ENCODE measurements around the gene ANKRD29. TPM values are rescaled to one million over a fixed set of nuclear protein-coding genes. Genes with fewer than 3 reads are reported as not detected.
A peak's percentile ranks its signal among the peaks of the same experiment; 100 is the strongest.

The ANKRD29 gene
- total and polyA plus RNA-seq, 9 of the 15 experiments (the other 6 are each of a cell fraction or from before 2014, with no cell fraction given) = 0.36 TPM; not detected in 8

GRCh38 chr18:23701544-23702064, 38.9 kb upstream of the ANKRD29 start:
- FAIRE-seq = no peak
- TF ChIP-seq, protein P1, sequence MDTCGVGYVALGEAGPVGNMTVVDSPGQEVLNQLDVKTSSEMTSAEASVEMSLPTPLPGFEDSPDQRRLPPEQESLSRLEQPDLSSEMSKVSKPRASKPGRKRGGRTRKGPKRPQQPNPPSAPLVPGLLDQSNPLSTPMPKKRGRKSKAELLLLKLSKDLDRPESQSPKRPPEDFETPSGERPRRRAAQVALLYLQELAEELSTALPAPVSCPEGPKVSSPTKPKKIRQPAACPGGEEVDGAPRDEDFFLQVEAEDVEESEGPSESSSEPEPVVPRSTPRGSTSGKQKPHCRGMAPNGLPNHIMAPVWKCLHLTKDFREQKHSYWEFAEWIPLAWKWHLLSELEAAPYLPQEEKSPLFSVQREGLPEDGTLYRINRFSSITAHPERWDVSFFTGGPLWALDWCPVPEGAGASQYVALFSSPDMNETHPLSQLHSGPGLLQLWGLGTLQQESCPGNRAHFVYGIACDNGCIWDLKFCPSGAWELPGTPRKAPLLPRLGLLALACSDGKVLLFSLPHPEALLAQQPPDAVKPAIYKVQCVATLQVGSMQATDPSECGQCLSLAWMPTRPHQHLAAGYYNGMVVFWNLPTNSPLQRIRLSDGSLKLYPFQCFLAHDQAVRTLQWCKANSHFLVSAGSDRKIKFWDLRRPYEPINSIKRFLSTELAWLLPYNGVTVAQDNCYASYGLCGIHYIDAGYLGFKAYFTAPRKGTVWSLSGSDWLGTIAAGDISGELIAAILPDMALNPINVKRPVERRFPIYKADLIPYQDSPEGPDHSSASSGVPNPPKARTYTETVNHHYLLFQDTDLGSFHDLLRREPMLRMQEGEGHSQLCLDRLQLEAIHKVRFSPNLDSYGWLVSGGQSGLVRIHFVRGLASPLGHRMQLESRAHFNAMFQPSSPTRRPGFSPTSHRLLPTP (IDR thresholded peaks at IDR 0.05; ENCODE audit: borderline replicate concordance, extremely low read depth, insufficient read length) = no peak
- TF ChIP-seq SLC30A9 (CRISPR knock-in tag; IDR thresholded peaks at IDR 0.05) (no peak), ZNF717 (CRISPR knock-in tag; IDR thresholded peaks at IDR 0.05) (no peak), GABPB2 (CRISPR knock-in tag; conservative IDR thresholded peaks at IDR 0.05) (no peak), RBM17 (IDR thresholded peaks at IDR 0.05; ENCODE audit: borderline replicate concordance, low read depth, low read length) (no peak), NFIX (CRISPR knock-in tag; IDR thresholded peaks at IDR 0.05; ENCODE audit: low read depth) (no peak), CREB1 (IDR thresholded peaks at IDR 0.05) (no peak), CREB1 (CRISPR knock-in tag; IDR thresholded peaks at IDR 0.05) (no peak), ARHGAP35 (IDR thresholded peaks at IDR 0.05; ENCODE audit: partially characterized antibody) (no peak), JUN (IDR thresholded peaks at IDR 0.05; ENCODE audit: borderline replicate concordance, low read depth, low read length) (no peak), JUN (CRISPR knock-in tag; IDR thresholded peaks at IDR 0.05; ENCODE audit: borderline replicate concordance) (no peak), NR4A1 (CRISPR knock-in tag; IDR thresholded peaks at IDR 0.05) (no peak), NR4A1 (tag; IDR thresholded peaks at IDR 0.05) (no peak), ETV6 (IDR thresholded peaks at IDR 0.05; ENCODE audit: borderline replicate concordance in 1 of 2, low read depth in 2 of 2, low read length in 1 of 2) (no peak), ETV6 (CRISPR knock-in tag; IDR thresholded peaks at IDR 0.05; ENCODE audit: borderline replicate concordance) (no peak)
- Histone ChIP-seq H3K4me1 (replicated peaks in 1 of 2; ENCODE audit: control insufficient read depth in 2 of 2, insufficient read depth in 2 of 2, low read length in 2 of 2) (peaks cover 0 to 4% of the 10 kb centered on the region in 2 experiments; a peak in 1 of 5 replicates), H3K27me3 (ENCODE audit: control insufficient read depth in 2 of 2, insufficient read depth in 2 of 2, low read length in 2 of 2) (peaks cover 19 to 22% of the 10 kb centered on the region in 2 experiments), H4K20me1 (replicated peaks; ENCODE audit: control insufficient read depth, insufficient read depth, low read length) (no peaks in the 10 kb centered on the region), H3K4me2 (ENCODE audit: insufficient read depth, low read length) (no peak overlapping the region), H2AFZ (ENCODE audit: low read depth, low read length) (no peak overlapping the region), H3K9ac (ENCODE audit: insufficient read depth in 1 of 2, low read depth in 2 of 2, low read length in 2 of 2) (no peak overlapping the region), H3K36me3 (ENCODE audit: control insufficient read depth, insufficient read depth, low read length) (no peaks in the 10 kb centered on the region), H3K9me3 (replicated peaks; ENCODE audit: control insufficient read depth, insufficient read depth, low read depth, low read length) (no peaks in the 10 kb centered on the region), H3K79me2 (ENCODE audit: control insufficient read depth, insufficient read depth, low read length) (no peaks in the 10 kb centered on the region), H3K9me1 (ENCODE audit: control insufficient read depth, insufficient read depth, low read length) (no peaks in the 10 kb centered on the region), H3K27ac (ENCODE audit: extremely low read depth, low read depth, low read length) (no peak overlapping the region), H3K4me3 (no peak overlapping the region)
- ChIA-PET POLR2A (no interaction called here), CTCF (ENCODE audit: low intra/inter-chr PET ratio) (interaction anchor here (0.7 kb wide), 1 partner anchor 79 kb away, joined by 3 read pairs; no protein-coding TSS in a partner anchor)
- BruUV-seq (replicated peaks) = no TSS peak
- ATAC-seq = peak; percentile 52
- in situ Hi-C loops (cut with MboI) = no loop called here
- under 1% methylated on average over 8 of the region's 8 CpGs for WGBS (ENCODE audit: insufficient coverage, low coverage, missing lambda C conversion rate)
- intact Hi-C loops (cut with micrococcal nuclease) = loop anchor here (2.0 to 5.0 kb wide), 2 partner anchors 203 to 889 kb away; no protein-coding TSS in a partner anchor
- DNase-seq (ENCODE audit: extremely low read depth in 1 of 4, low spot score in 3 of 4) = no peak
